H1 (cell line): ENCODE results near the gene EVC2. TPM values are rescaled to one million over a fixed set of nuclear protein-coding genes. Genes with fewer than 3 reads are reported as not detected.

Source experiments
- CTCF ChIA-PET: fragments of 300-600 bp; sonication (Branson Sonifier 250); formaldehyde crosslinking; loops from one replicate; lab custom pipeline; 2021; ENCODE audit not compliant: partially characterized antibody; lab: Charles Lee
- POLR2A ChIA-PET: fragments of 300-600 bp; sonication (Branson Sonifier 250); formaldehyde crosslinking; loops from one replicate; lab custom pipeline; 2021; ENCODE audit warnings: inconsistent platforms; ENCODE audit not compliant: partially characterized antibody; lab: Charles Lee
- DNase-seq, 2 experiments: peaks; one replicate each; pipeline versions ENCODE4 v3.0.0 to v3.0.0-alpha.2; 2010 to 2022; ENCODE audit warnings: low spot score in 2 of 2, low read depth in 1 of 2, mixed read lengths in 1 of 2
- FAIRE-seq: peaks from 2 replicates; lab custom pipeline; 2011; peaks lifted over from hg19 to GRCh38; lab: Jason Lieb, UNC
- H2AFZ ChIP-seq: 2 replicates; pipeline ENCODE4 v1.8.1; 2012; ENCODE audit warnings: low read length, inconsistent platforms
- H2AK5ac ChIP-seq: 2 replicates; pipeline ENCODE4 v1.6.1; 2013; ENCODE audit warnings: low read depth, low read length
- H2BK120ac ChIP-seq: replicated peaks from 2 replicates; pipeline ENCODE3; 2013; ENCODE audit warnings: low read depth, low read length, inconsistent platforms
- H2BK12ac ChIP-seq: 2 replicates; pipeline ENCODE4 v1.6.1; 2013; ENCODE audit warnings: low read depth, low read length
- H2BK15ac ChIP-seq: 2 replicates; pipeline ENCODE4 v1.6.1; 2013; ENCODE audit warnings: low read length
- H2BK20ac ChIP-seq: 2 replicates; pipeline ENCODE4 v1.6.1; 2013; ENCODE audit warnings: low read length
- H2BK5ac ChIP-seq: 2 replicates; pipeline ENCODE4 v1.6.1; 2013; ENCODE audit warnings: low read depth, low read length
- H3K14ac ChIP-seq: 2 replicates; pipeline ENCODE4 v1.6.1; 2013; ENCODE audit warnings: inconsistent platforms; ENCODE audit not compliant: insufficient read length
- H3K18ac ChIP-seq: 2 replicates; pipeline ENCODE4 v1.6.1; 2013; ENCODE audit warnings: low read length; ENCODE audit errors: extremely low read depth
- H3K23ac ChIP-seq: 2 replicates; pipeline ENCODE4 v1.6.1; 2013; ENCODE audit warnings: inconsistent platforms; ENCODE audit not compliant: insufficient read length
- H3K23me2 ChIP-seq: 2 replicates; pipeline ENCODE4 v1.6.1; 2013; ENCODE audit warnings: low read depth, low read length
- H3K27ac ChIP-seq: 2 replicates; pipeline ENCODE4 v1.6.1; 2011; ENCODE audit warnings: low read depth, low read length, inconsistent platforms
- H3K27me3 ChIP-seq, 4 experiments: replicated peaks in 1 of 4; 1 replicate in 1 of 4; 2 replicates in 3 of 4; pipeline versions ENCODE4 v1.6.1 to v1.8.1; 2011 to 2013; ENCODE audit warnings: low read length in 3 of 4, mild to moderate bottlenecking in 3 of 4, inconsistent platforms in 2 of 4, mixed read lengths in 2 of 4, moderate library complexity in 1 of 4; ENCODE audit not compliant: control insufficient read depth in 3 of 4, insufficient read depth in 3 of 4; ENCODE audit errors: extremely low read depth in 1 of 4
- H3K36me3 ChIP-seq, 4 experiments: 2 replicates each; pipeline versions ENCODE4 v1.6.1 to v1.8.1; 2011 to 2013; ENCODE audit warnings: mild to moderate bottlenecking in 4 of 4, low read length in 3 of 4, moderate library complexity in 2 of 4, control low read depth in 1 of 4, inconsistent platforms in 1 of 4; ENCODE audit not compliant: insufficient read depth in 4 of 4, control insufficient read depth in 2 of 4
- H3K4ac ChIP-seq: replicated peaks from 2 replicates; pipeline ENCODE3; 2013; ENCODE audit warnings: low read length, low read depth, mixed read lengths, inconsistent platforms; ENCODE audit not compliant: insufficient read length
- H3K4me1 ChIP-seq, 4 experiments: replicated peaks in 1 of 4; 1 replicate in 1 of 4; 2 replicates in 3 of 4; pipeline versions ENCODE4 v1.6.1 to v1.8.1; 2011 to 2013; ENCODE audit warnings: low read length in 3 of 4, inconsistent platforms in 2 of 4, mixed read lengths in 1 of 4; ENCODE audit not compliant: insufficient read depth in 4 of 4, control insufficient read depth in 3 of 4
- H3K4me2 ChIP-seq, 2 experiments: 2 replicates each; pipeline versions ENCODE4 v1.6.1 to v1.8.1; 2011 to 2013; ENCODE audit warnings: low read depth in 2 of 2, low read length in 2 of 2, control low read depth in 1 of 2, inconsistent platforms in 1 of 2, mild to moderate bottlenecking in 1 of 2; ENCODE audit not compliant: insufficient read depth in 1 of 2
- H3K4me3 ChIP-seq, 4 experiments: fragments of 200-600, 300-600 bp in 1 of 4; sonication (generic), shearing (Covaris generic), sonication (Bioruptor Twin) in 1 of 4; 2 replicates each; pipeline versions ENCODE4 v1.5.1 to v1.8.1; 2011 to 2016; ENCODE audit warnings: low read length in 4 of 4, low read depth in 3 of 4, control low read depth in 2 of 4, inconsistent platforms in 2 of 4, mild to moderate bottlenecking in 2 of 4, mixed read lengths in 1 of 4, moderate library complexity in 1 of 4; ENCODE audit not compliant: insufficient read depth in 2 of 4; ENCODE audit errors: extremely low read depth in 1 of 4
- H3K56ac ChIP-seq: replicated peaks from 2 replicates; pipeline ENCODE3; 2013; ENCODE audit warnings: low read depth, mild to moderate bottlenecking, mixed read lengths, low read length, inconsistent platforms; ENCODE audit not compliant: insufficient read length
- H3K79me1 ChIP-seq: 2 replicates; pipeline ENCODE4 v1.6.1; 2013; ENCODE audit warnings: low read depth, low read length, control low read depth
- H3K79me2 ChIP-seq, 2 experiments: 2 replicates each; pipeline versions ENCODE4 v1.6.1 to v1.8.1; 2012 to 2013; ENCODE audit warnings: low read length in 2 of 2, mild to moderate bottlenecking in 2 of 2, inconsistent platforms in 1 of 2; ENCODE audit not compliant: insufficient read depth in 2 of 2, control insufficient read depth in 1 of 2
- H3K9ac ChIP-seq, 4 experiments: replicated peaks in 1 of 4; 1 replicate in 1 of 4; 2 replicates in 3 of 4; pipeline versions ENCODE4 v1.6.1 to v1.8.1; 2011 to 2013; ENCODE audit warnings: low read depth in 3 of 4, low read length in 3 of 4, control low read depth in 2 of 4, mild to moderate bottlenecking in 2 of 4, moderate library complexity in 2 of 4, inconsistent platforms in 1 of 4; ENCODE audit errors: extremely low read depth in 1 of 4
- H3K9me3 ChIP-seq, 2 experiments: 2 replicates each; pipeline versions ENCODE4 v1.6.1 to v1.8.1; 2012 to 2013; ENCODE audit warnings: mild to moderate bottlenecking in 2 of 2, moderate library complexity in 2 of 2, control low read depth in 1 of 2, inconsistent platforms in 1 of 2, low read depth in 1 of 2, low read length in 1 of 2, mixed read lengths in 1 of 2; ENCODE audit not compliant: insufficient read depth in 2 of 2
- H4K20me1 ChIP-seq, 2 experiments: replicated peaks in 1 of 2; 2 replicates each; pipeline versions ENCODE3 to v1.8.1; 2011 to 2013; ENCODE audit warnings: inconsistent platforms in 2 of 2, low read length in 2 of 2, mild to moderate bottlenecking in 1 of 2; ENCODE audit not compliant: insufficient read depth in 2 of 2, control insufficient read depth in 1 of 2
- H4K5ac ChIP-seq: 2 replicates; pipeline ENCODE4 v1.6.1; 2013; ENCODE audit warnings: low read length, low read depth, mixed read lengths, inconsistent platforms; ENCODE audit not compliant: insufficient read length
- H4K8ac ChIP-seq: 2 replicates; pipeline ENCODE4 v1.8.0; 2013; ENCODE audit warnings: mild to moderate bottlenecking, moderate library complexity, low read length, inconsistent platforms; ENCODE audit not compliant: insufficient read depth; ENCODE audit errors: extremely low read depth
- H4K91ac ChIP-seq: replicated peaks from 2 replicates; pipeline ENCODE3; 2013; ENCODE audit warnings: low read length, mixed read lengths, inconsistent platforms; ENCODE audit not compliant: insufficient read length
- GTF2F1 ChIP-seq: IDR thresholded peaks from 2 replicates; pipeline ENCODE4 v1.6.1; 2012; ENCODE audit warnings: low read depth, low read length, improper control_type of control experiment, borderline replicate concordance
- SUZ12 ChIP-seq: fragments of 200-600 bp; sonication (generic); IDR thresholded peaks from 2 replicates; pipeline ENCODE4 v1.6.1; 2012; ENCODE audit warnings: mild to moderate bottlenecking, inconsistent platforms, low read length, moderate library complexity, mixed read lengths
- TAF1 ChIP-seq: IDR thresholded peaks from 2 replicates; pipeline ENCODE4 v1.6.1; 2011; ENCODE audit warnings: mild to moderate bottlenecking, low read depth, low read length
- YY1 ChIP-seq: IDR thresholded peaks from 2 replicates; pipeline ENCODE4 v1.6.1; 2011; ENCODE audit warnings: low read depth, mild to moderate bottlenecking, low read length
- WGBS, 2 experiments: shearing (Covaris generic) in 1 of 2; methylation state at CpG; one replicate each; pipeline versions ENCODE4 v1.1.6 to v1.1.7; 2013 to 2015; ENCODE audit warnings: low lambda C conversion rate in 2 of 2, mixed read lengths in 2 of 2, inconsistent platforms in 1 of 2, low coverage in 1 of 2, missing lambda C conversion rate in 1 of 2; ENCODE audit not compliant: insufficient replicate concordance in 2 of 2, insufficient coverage in 1 of 2, insufficient read length in 1 of 2; ENCODE audit errors: extremely low coverage in 1 of 2, missing lambda C conversion rate in 1 of 2; 5-methylcytosine and 5-hydroxymethylcytosine counted together
- polyA plus RNA-seq, 7 experiments: library from polyadenylated mRNA; depleted of rRNA in 3 of 7; stranded (reverse) in 5 of 7; unstranded in 2 of 7; fragments of >200 nt in 5 of 7; fragments of 200-250 nt in 2 of 7; gene quantifications; 1 replicate in 5 of 7; 2 replicates in 1 of 7; 4 replicates in 1 of 7; pipeline versions ENCODE4 v1.2.1 to v1.2.3, GENCODE V29; 2011 to 2013; ENCODE audit warnings: missing spikeins in 2 of 7, mixed read lengths in 2 of 7
- total RNA-seq: library from RNA; stranded (reverse); fragmentation: NEBNext Ultra II Directional; extraction: Animal tissue kit (Norgen Biotek cat#: 25700); gene quantifications from 2 replicates; pipeline ENCODE4 v1.2.1, GENCODE V29; 2021

EVC2 gene
- total and polyA plus RNA-seq, 2 of the 8 experiments (the other 6 are each of a cell fraction or from before 2014, with no cell fraction given), result 0.73 to 5.9 TPM

- H2AK5ac ChIP-seq, result no peak overlapping the region
- H3K79me2 ChIP-seq, result no peaks in the 10 kb centered on the region
- no peak overlapping the region for H3K4me2 ChIP-seq
- H3K4me3 ChIP-seq, result no peak overlapping the region
- H2BK5ac ChIP-seq, result no peak overlapping the region
- CTCF ChIA-PET, result interaction anchor here (1.2 kb wide), 1 partner anchor 99 kb away, joined by 3 read pairs; no protein-coding TSS in a partner anchor
- no peaks in the 10 kb centered on the region for H3K23me2 ChIP-seq
- H3K4ac ChIP-seq, result no peak overlapping the region
- H3K36me3 ChIP-seq, result peaks cover 0 to 41% (median 2%) of the 10 kb centered on the region in 4 experiments; a peak in 6 of 8 replicates
- H3K9me3 ChIP-seq, result no peaks in the 10 kb centered on the region
- H3K18ac ChIP-seq, result no peak overlapping the region
- H3K4me1 ChIP-seq, result no peaks in the 10 kb centered on the region
- no peaks in the 10 kb centered on the region for H3K79me1 ChIP-seq
- no peak overlapping the region for H4K5ac ChIP-seq
- H4K20me1 ChIP-seq, result peaks cover 0 to 4% of the 10 kb centered on the region in 2 experiments
- H3K14ac ChIP-seq, result no peak overlapping the region
- H3K23ac ChIP-seq, result no peak overlapping the region
- no peak overlapping the region for H2BK12ac ChIP-seq
- H3K9ac ChIP-seq, result no peak overlapping the region
- no peak overlapping the region for H4K8ac ChIP-seq
- POLR2A ChIA-PET, result no interaction called here
- no peak overlapping the region for H2BK120ac ChIP-seq
- no peak overlapping the region for H3K56ac ChIP-seq
- no peak overlapping the region for H2AFZ ChIP-seq
- TF ChIP-seq GTF2F1, result no peak
- no peak for TF ChIP-seq YY1
- TF ChIP-seq SUZ12, result no peak
- no peak for TF ChIP-seq TAF1
- TF ChIP-seq, all 59 proteins: peak for 0
- DNase-seq (no peak), FAIRE-seq (no peak)
- Histone ChIP-seq H4K91ac (no peak overlapping the region), H2BK15ac (no peak overlapping the region), H3K27ac (no peak overlapping the region), H2BK20ac (no peak overlapping the region), H3K27me3 (no peaks in the 10 kb centered on the region; a peak in 1 of 7 replicates)
- WGBS, 2 experiments, result 84% methylated on average over 7 of the region's 7 CpGs; no CpG with 5 or more reads in 1 of the 2 experiments
Observed at GRCh38 chr4:5691491-5692132, 16.7 kb downstream of the EVC2 start.
